Epithelial cell of esophagus (primary cell): Measurements from ENCODE around the gene SLC25A36.
A peak's percentile ranks its signal among the peaks of the same experiment; 100 is the strongest.

ENCODE experiments used
- DNase-seq: peaks from one replicate; pipeline ENCODE4 v3.0.0; 2010; ENCODE audit warnings: low read depth
- H3K4me3 ChIP-seq: 2 replicates; pipeline ENCODE4 v1.5.1; 2011; ENCODE audit warnings: mild to moderate bottlenecking, low read length, control low read depth
- TF ChIP-seq, protein P1 (sequence below): IDR thresholded peaks from 2 replicates; pipeline ENCODE4 v1.5.1; 2011; ENCODE audit warnings: low read depth, mild to moderate bottlenecking, low read length, control low read depth, inconsistent platforms; ENCODE audit not compliant: insufficient read depth; ENCODE audit errors: missing control alignments

The SLC25A36 gene

DNA sequence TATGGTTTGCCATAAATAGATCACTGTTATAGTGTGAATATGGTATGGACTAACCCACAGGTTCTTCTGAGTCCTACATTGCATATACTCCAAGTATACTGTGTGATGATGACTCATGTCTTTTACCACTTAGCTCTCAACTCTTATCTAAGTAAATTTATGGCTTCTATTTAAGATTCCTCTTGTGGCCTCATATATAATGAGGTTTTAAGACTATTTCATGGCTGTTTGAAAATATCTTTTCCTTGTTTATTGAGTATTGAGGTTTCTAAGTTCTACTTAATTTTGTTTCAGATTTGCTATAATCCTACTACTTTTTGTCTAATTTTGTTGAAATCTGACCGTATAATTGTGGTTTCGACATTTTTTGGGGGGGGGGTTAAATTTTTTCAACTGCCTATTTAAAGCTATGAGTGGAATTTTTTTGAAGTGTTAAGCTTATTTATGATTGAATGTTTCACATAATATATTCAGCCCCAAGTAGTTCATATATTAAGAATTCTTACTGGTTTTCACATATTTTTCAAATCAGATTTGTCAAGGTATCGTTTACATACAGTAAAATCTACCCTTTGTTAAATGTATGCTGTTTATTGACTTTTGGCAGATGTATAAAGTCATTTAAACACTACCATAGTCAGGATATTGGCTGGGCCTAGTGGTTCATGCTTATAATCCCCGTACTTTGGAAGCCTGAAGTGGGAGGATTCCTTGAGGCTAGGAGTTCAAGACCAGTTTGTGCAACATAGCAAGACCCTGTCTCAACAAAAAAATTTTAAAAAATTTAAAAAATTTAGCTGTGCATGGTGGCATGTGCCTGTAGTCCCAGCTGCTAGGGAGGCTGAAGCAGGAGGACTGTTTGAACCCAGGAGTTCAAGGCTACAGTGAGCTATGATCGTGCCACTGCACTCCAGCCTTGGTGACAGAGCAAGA is 11.7 kb downstream of the SLC25A36 start:
- DNase-seq, result peak; percentile 62
- TF ChIP-seq, protein P1, sequence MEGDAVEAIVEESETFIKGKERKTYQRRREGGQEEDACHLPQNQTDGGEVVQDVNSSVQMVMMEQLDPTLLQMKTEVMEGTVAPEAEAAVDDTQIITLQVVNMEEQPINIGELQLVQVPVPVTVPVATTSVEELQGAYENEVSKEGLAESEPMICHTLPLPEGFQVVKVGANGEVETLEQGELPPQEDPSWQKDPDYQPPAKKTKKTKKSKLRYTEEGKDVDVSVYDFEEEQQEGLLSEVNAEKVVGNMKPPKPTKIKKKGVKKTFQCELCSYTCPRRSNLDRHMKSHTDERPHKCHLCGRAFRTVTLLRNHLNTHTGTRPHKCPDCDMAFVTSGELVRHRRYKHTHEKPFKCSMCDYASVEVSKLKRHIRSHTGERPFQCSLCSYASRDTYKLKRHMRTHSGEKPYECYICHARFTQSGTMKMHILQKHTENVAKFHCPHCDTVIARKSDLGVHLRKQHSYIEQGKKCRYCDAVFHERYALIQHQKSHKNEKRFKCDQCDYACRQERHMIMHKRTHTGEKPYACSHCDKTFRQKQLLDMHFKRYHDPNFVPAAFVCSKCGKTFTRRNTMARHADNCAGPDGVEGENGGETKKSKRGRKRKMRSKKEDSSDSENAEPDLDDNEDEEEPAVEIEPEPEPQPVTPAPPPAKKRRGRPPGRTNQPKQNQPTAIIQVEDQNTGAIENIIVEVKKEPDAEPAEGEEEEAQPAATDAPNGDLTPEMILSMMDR, result no peak
- H3K4me3 ChIP-seq, result no peak overlapping the region

DNA sequence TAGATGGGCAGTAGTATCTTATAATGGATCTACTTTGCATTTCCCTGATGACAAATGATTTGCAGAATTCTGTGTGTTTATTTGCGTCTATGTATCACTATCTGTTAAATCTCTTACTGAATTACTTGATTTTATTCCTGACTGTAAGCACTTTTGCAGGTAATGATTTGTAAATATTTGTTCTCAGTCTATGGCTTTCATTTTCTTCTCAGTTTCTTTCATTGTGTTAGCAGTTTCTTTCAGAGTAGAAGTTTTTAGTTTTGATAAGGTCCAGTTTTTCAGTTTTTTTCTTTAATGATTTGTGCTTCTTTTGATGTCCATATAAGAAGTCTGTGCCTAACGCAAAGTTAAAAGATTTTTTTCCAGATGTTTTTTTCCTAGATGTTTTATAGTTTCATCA is 12.9 kb downstream of the SLC25A36 start:
- no peak for DNase-seq
- H3K4me3 ChIP-seq, result no peak overlapping the region
- TF ChIP-seq, protein P1, result no peak

DNA sequence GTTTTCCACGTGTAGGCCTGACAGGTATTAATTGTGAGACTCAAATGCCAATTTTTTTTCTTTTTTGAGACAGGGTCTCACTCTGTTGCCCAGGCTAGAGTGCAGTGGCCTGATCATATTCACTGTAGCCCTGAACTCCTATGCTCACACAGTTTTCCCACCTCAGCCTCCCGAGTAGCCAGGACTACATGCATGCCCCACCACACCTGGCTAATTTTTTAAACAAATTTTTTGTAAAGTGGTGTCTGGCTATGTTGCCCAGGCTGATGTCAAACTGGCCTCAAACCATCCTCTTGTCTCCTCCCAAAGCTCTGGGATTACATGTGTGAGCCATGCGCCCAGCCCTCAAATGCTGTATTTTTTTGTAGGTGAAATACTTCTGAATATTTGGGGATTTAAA is 14.0 kb downstream of the SLC25A36 start:
- TF ChIP-seq, protein P1, result no peak
- H3K4me3 ChIP-seq, result no peak overlapping the region
- no peak for DNase-seq

DNA sequence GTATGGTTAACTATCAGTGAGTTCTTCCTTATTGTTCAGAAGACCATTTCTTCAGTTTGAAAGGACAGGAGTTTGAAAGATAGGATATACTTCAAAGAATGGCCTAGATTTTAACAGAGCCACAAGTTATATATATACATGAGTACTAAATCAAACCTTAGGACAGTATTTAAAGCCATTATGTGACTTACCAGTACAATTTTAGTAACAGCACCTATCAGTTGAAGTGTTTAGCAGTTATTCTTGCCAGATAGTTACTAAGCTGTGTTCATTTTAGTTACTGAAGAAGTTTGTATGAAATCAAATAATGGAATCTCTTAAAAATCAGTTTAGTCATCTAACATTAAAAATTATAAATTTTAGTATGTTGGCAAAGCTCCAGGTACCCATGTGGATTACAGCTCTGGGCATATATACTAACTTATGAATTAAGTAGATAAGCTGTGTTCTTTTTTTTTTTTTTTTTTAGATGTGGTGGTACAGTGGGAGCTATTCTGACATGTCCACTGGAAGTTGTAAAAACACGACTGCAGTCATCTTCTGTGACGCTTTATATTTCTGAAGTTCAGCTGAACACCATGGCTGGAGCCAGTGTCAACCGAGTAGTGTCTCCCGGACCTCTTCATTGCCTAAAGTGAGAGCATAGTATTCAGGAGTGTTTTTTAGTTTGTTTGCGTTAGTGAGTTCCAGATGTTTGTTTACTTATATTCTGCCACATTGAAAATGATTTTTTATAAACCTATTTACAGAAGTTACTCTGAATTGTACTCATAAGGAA is 14.6 kb downstream of the SLC25A36 start:
- no peak for DNase-seq

DNA sequence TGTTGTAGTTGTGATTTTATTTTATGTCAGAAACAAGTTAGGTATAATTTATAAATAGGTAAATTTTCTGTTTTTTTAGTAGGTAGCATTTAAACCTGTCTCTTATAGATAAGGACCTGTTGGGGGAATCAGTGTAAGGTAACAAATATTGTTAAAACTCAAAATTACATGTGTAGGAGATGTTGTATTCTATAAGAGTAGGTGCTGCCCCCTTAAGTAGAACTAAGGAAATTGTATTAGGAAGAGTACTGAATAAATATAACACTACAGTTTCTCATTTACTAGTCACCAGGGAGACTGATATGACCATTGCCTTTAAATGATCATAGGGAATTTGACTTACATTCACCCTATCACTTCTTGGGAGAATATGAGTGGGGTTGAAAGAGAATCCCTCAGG is 31.2 kb downstream of the SLC25A36 start:
- no peak overlapping the region for H3K4me3 ChIP-seq
- DNase-seq, result peak; percentile 10
- TF ChIP-seq, protein P1, result peak; percentile 19

More for the DNA sequence above, 14.6 kb downstream of the SLC25A36 start:
- no peak overlapping the region for H3K4me3 ChIP-seq
- TF ChIP-seq, protein P1, result no peak

DNA sequence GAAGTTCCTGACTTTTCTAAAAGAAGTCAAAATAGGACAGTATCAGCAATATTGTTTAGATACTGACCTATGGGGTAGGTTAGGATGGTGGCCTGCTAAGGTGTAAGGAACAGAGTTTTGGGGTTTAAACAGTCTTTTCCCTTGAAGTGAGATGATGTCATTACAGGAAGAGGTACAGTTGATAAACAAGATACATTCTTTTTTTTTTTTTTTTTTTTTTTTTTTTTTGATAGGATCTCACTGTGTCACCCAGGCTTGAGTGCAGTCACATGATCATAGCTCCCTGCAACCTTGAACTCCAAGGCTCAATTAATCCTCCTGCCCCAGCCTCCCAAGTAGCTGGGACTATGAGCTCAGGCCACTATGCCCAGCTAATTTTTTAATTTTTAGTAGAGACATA is 33.3 kb downstream of the SLC25A36 start:
- TF ChIP-seq, protein P1, result no peak
- DNase-seq, result no peak
- H3K4me3 ChIP-seq, result no peak overlapping the region
